Small intestine (tissue), 7 donors: ENCODE data around the gene PTCD2. TPM values are rescaled to one million over a fixed set of nuclear protein-coding genes. Genes with fewer than 3 reads are reported as not detected.
A peak's percentile ranks its signal among the peaks of the same experiment; 100 is the strongest.
"Not testable (repeated sequence)": the region's sequence is repeated elsewhere in the genome, so short reads cannot be mapped to it uniquely, and the experiment has no call there.

Experiments
- DNase-seq, 2 donors: peaks; one replicate each; pipeline versions ENCODE4 v3.0.0 to v3.0.0-alpha.2; 2013
- FAIRE-seq: peaks from 2 replicates; lab custom pipeline; 2012; peaks lifted over from hg19 to GRCh38; lab: Jason Lieb, UNC
- H3K27ac ChIP-seq, 3 donors: one replicate each; pipeline ENCODE4 v1.5.1; 2013; ENCODE audit warnings: low read length in 2 of 3, mild to moderate bottlenecking in 2 of 3, control low read depth in 1 of 3, inconsistent platforms in 1 of 3, low read depth in 1 of 3, moderate library complexity in 1 of 3
- H3K27me3 ChIP-seq, 3 donors: one replicate each; pipeline ENCODE4 v1.6.1; 2013; ENCODE audit warnings: low read length in 3 of 3, inconsistent platforms in 1 of 3; ENCODE audit not compliant: control insufficient read depth in 3 of 3, insufficient read depth in 3 of 3
- H3K36me3 ChIP-seq, 3 donors: one replicate each; pipeline ENCODE4 v1.6.1; 2013; ENCODE audit warnings: low read length in 3 of 3, inconsistent platforms in 1 of 3, low read depth in 1 of 3, mild to moderate bottlenecking in 1 of 3, moderate library complexity in 1 of 3; ENCODE audit not compliant: control insufficient read depth in 3 of 3, insufficient read depth in 2 of 3
- H3K4me1 ChIP-seq, 3 donors: one replicate each; pipeline ENCODE4 v1.6.1; 2013; ENCODE audit warnings: low read length in 2 of 3, inconsistent platforms in 1 of 3, low read depth in 1 of 3, mild to moderate bottlenecking in 1 of 3, moderate library complexity in 1 of 3; ENCODE audit not compliant: control insufficient read depth in 3 of 3, insufficient read depth in 2 of 3
- H3K4me3 ChIP-seq, 3 donors: one replicate each; pipeline ENCODE4 v1.5.1; 2013; ENCODE audit warnings: low read length in 3 of 3, control low read depth in 1 of 3, inconsistent platforms in 1 of 3, low read depth in 1 of 3, mild to moderate bottlenecking in 1 of 3, moderate library complexity in 1 of 3
- H3K9me3 ChIP-seq, 2 donors: one replicate each; pipeline ENCODE4 v1.6.1; 2013; ENCODE audit warnings: low read depth in 1 of 2, low read length in 1 of 2; ENCODE audit not compliant: control insufficient read depth in 2 of 2, insufficient read depth in 1 of 2
- WGBS, 3 donors: extraction: QIAGEN DNeasy Blood & Tissue Kit; methylation state at CpG; one replicate each; pipeline ENCODE4 v1.1.7; 2013; 5-methylcytosine and 5-hydroxymethylcytosine counted together
- polyA plus RNA-seq, 4 donors: library from polyadenylated mRNA; stranded (reverse) in 3 of 4; unstranded in 1 of 4; fragments of 200-250 nt in 3 of 4; fragments of 120-200 nt in 1 of 4; gene quantifications; one replicate each; pipeline versions ENCODE4 v1.2.1 to v1.2.3, GENCODE V29; 2013
- donor health status: healthy with polysubstance abuse.
- donor health status: control.
- donor health status: control.
- donor health status: Bipolar disorder and iron deficiency.
- donor health status: healthy.

The PTCD2 gene
- polyA plus RNA-seq, 4 donors: 0.67 to 6.7 (median 2.8) TPM

- 83 to 88% (median 83%) methylated on average over 1 of the region's 1 CpG for WGBS, 3 donors
- H3K9me3 ChIP-seq: no peaks in the 10 kb centered on the region
- H3K4me1 ChIP-seq: no peaks in the 10 kb centered on the region
- H3K36me3 ChIP-seq: peaks cover 0 to 12% (median 3%) of the 10 kb centered on the region in 3 donors
- DNase-seq: no peak
- no peak for FAIRE-seq
- H3K27me3 ChIP-seq: no peaks in the 10 kb centered on the region
- no peak overlapping the region for H3K27ac ChIP-seq
- H3K4me3 ChIP-seq: no peak overlapping the region
Measured at GRCh38 chr5:72313141-72313540, 7.0 kb upstream of the PTCD2 start.

- H3K4me3 ChIP-seq: no peak overlapping the region
- H3K27ac ChIP-seq: no peak overlapping the region
- peaks cover 0 to 12% (median 3%) of the 10 kb centered on the region in 3 donors for H3K36me3 ChIP-seq
- H3K27me3 ChIP-seq: no peaks in the 10 kb centered on the region
- DNase-seq: peak in 1 of 2 donors; percentile 16
- no peak for FAIRE-seq
- 75 to 86% (median 81%) methylated on average over 3 of the region's 3 CpGs for WGBS, 3 donors
- H3K9me3 ChIP-seq: no peaks in the 10 kb centered on the region
- H3K4me1 ChIP-seq: no peaks in the 10 kb centered on the region
Measured at GRCh38 chr5:72314571-72315172, 5.5 kb upstream of the PTCD2 start.

GRCh38 chr5:72319435-72319975, 668 bp upstream of the PTCD2 start:
- DNase-seq, H3K27me3 ChIP-seq, H3K9me3 ChIP-seq, H3K4me1 ChIP-seq, FAIRE-seq, H3K36me3 ChIP-seq: not testable (repeated sequence)
- WGBS, 3 donors: 3 to 5% (median 3%) methylated on average over 28 of the region's 28 CpGs
- Histone ChIP-seq H3K4me3 (peak overlapping the region; percentile 62 to 89 (median 69)), H3K27ac (peak overlapping the region; percentile 21 to 76 (median 52))

- Histone ChIP-seq H3K9me3 (no peaks in the 10 kb centered on the region), H3K27me3 (no peaks in the 10 kb centered on the region), H3K27ac (no peak overlapping the region), H3K4me1 (no peaks in the 10 kb centered on the region), H3K4me3 (no peak overlapping the region), H3K36me3 (peaks cover 0 to 19% (median 0%) of the 10 kb centered on the region in 3 donors)
- WGBS, 3 donors: 81 to 88% (median 87%) methylated on average over 5 of the region's 5 CpGs
- DNase-seq (no peak), FAIRE-seq (no peak)
Measured at GRCh38 chr5:72324189-72324825, 4.1 kb downstream of the PTCD2 start.

- 76 to 86% (median 85%) methylated on average over 4 of the region's 4 CpGs for WGBS, 3 donors
- Histone ChIP-seq H3K27ac (no peak overlapping the region), H3K4me1 (no peaks in the 10 kb centered on the region), H3K4me3 (no peak overlapping the region), H3K36me3 (peaks cover 0 to 21% (median 0%) of the 10 kb centered on the region in 3 donors), H3K9me3 (no peaks in the 10 kb centered on the region), H3K27me3 (no peaks in the 10 kb centered on the region)
- no peak for FAIRE-seq
- no peak for DNase-seq
Measured at GRCh38 chr5:72325566-72326305, 5.6 kb downstream of the PTCD2 start.

GRCh38 chr5:72326306-72326649, 6.1 kb downstream of the PTCD2 start:
- DNase-seq (no peak), FAIRE-seq (no peak)
- Histone ChIP-seq H3K9me3 (no peaks in the 10 kb centered on the region), H3K36me3 (peaks cover 0 to 21% (median 0%) of the 10 kb centered on the region in 3 donors), H3K4me3 (no peak overlapping the region), H3K4me1 (no peaks in the 10 kb centered on the region), H3K27me3 (no peaks in the 10 kb centered on the region), H3K27ac (no peak overlapping the region)
- WGBS, 3 donors: 83 to 97% (median 93%) methylated on average over 2 of the region's 2 CpGs

GRCh38 chr5:72328172-72328571, 8.0 kb downstream of the PTCD2 start:
- H3K4me1 ChIP-seq: no peaks in the 10 kb centered on the region
- H3K36me3 ChIP-seq: peaks cover 0 to 21% (median 0%) of the 10 kb centered on the region in 3 donors
- FAIRE-seq (no peak), DNase-seq (no peak)
- H3K9me3 ChIP-seq: no peaks in the 10 kb centered on the region
- no peaks in the 10 kb centered on the region for H3K27me3 ChIP-seq
- no peak overlapping the region for H3K27ac ChIP-seq
- H3K4me3 ChIP-seq: no peak overlapping the region

GRCh38 chr5:72330712-72331111, 10.5 kb downstream of the PTCD2 start:
- no peak for FAIRE-seq
- Histone ChIP-seq H3K36me3 (peaks cover 0 to 15% (median 2%) of the 10 kb centered on the region in 3 donors), H3K9me3 (no peaks in the 10 kb centered on the region), H3K4me3 (no peak overlapping the region), H3K27ac (no peak overlapping the region), H3K27me3 (no peaks in the 10 kb centered on the region), H3K4me1 (no peaks in the 10 kb centered on the region)
- WGBS, 3 donors: 82 to 90% (median 85%) methylated on average over 1 of the region's 1 CpG
- no peak for DNase-seq
